SHP77 (cell line): ENCODE results near the gene HBB.

ENCODE experiments used
- DNase-seq, 2 experiments: peaks; one replicate each; lab custom pipeline; 2025; lab: John Stamatoyannopoulos, UW

HBB gene

DNA sequence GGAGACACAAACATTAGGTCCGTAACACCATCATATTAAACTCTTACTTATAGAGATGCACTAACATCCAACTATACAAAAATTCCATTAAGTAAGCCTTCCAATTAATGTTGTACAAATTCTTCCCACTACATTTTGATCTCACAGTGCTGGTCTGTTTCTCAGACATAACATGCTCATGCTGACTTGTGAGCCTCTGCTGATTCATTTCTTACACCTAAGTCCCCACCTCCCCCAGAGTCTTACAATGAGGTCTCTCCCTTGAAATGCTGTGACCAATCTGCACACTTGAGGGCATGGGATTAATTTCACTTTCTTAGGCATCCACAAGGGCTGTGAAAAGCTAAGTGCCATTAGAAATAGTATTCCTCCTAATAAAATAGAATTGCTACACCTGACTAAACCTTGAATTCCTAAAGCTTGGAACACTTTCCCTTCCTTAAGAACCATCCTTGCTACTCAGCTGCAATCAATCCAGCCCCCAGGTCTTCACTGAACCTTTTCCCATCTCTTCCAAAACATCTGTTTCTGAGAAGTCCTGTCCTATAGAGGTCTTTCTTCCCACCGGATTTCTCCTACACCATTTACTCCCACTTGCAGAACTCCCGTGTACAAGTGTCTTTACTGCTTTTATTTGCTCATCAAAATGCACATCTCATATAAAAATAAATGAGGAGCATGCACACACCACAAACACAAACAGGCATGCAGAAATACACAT lies 20.8 kb upstream of the HBB start:
- DNase-seq, result no peak

DNA sequence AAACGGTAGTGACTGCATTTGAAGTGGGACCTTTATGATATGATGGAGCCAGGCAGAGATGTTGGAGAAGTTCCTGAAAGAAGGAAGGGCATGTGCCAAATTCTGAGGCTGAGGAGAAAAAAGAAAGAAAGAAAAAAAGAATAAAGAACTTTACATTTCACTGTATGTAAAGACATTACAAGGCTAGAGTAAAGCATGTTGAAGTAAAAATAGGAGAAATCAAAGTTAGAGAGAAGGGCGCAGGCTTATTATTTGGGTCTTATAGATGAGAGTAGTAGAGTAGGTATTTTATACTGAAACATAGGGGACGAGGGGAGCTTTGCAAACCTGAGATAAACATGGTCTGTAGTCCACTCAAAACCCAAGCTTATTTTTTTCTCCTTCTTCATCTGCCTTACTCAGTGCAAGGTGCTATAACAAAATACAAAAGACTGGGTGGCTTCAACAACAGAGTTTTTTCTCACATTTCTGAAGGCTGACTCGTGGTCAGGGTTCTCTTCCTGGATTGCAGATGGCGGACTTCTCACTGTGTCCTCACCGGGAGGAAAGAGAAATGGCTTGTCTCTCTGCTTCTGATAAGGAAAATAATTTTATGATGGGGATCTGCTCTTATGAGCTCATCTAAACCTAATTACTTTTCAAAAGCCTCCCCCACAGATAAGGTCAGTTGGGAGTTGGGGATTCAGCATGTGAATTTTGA lies 20.1 kb upstream of the HBB start:
- DNase-seq, result no peak

DNA sequence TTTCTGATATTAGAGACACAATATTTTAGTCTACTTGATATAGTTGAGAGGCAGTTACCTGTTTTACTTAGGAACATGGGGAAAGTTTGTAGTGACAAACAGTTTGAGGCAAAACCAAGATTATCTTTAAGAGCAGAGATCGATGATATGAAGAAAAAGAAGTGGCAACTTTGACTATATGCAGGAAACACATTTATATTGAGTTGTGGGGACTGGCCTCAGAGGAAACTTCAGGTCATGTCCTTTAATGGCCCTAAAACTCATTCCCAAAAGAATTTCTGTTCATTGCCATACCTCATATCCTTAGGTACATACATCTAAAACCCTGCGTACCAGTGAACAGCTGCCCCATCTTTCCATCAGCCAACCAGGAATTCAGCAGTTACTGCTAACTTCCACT lies 18.3 kb upstream of the HBB start:
- DNase-seq, result no peak

DNA sequence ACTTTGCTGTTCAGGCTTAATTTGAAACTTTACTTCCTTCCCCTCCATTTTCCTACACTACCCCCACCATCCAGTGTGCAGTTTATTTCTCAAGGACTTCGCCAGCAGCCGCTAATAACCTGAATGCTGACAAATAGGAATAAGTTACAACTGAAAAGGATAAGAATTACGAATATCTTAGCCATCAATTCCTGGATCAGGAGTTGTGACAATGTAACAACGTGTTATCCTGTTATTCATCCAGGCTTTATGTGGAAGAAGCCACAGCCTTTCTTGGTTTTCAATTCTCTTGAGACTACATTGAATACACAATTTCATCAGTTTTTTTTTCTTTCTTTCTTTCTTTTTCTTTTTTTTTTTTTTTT lies 16.9 kb upstream of the HBB start:
- no peak for DNase-seq

DNA sequence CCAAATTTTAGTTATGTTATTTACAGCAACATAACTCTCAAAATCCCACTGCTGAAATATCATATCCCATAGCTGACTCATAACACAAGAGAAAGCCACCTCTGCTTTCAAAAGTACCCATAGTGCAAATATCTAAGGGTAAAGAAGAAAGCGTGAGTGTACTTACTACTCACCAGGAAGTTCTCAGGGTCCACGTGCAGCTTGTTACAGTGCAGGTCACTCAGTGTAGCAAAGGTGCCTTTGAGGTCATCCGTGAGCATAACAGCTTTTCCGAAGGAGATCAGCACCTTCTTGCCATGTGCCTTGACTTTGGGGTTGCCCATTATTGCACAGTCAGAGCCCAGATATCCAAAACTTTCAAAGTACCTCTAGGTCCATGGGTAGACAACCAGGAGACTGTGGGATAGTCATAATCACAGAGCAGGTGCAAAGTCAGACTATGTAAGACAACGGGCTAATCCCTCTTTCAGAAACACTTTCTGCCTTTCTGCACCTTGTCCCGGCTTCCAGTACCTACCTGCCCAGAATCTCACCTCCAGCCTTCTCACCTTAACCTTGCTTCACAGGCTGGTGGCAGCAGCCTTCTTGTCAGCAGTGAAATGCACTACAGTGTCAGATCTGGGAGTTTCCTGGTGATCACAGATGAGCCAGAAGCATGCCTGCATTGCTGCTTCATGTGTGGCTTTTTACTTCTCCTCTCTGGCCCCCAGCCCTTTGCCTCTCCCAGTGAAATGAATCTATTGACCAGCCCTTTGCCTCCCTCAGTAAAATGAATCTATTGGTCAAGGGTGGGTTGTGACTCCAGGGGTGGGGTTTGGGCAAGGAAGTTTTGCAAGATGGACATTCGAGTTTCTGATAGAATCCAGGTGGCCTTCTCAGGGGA lies 16.3 kb upstream of the HBB start:
- DNase-seq, result no peak

DNA sequence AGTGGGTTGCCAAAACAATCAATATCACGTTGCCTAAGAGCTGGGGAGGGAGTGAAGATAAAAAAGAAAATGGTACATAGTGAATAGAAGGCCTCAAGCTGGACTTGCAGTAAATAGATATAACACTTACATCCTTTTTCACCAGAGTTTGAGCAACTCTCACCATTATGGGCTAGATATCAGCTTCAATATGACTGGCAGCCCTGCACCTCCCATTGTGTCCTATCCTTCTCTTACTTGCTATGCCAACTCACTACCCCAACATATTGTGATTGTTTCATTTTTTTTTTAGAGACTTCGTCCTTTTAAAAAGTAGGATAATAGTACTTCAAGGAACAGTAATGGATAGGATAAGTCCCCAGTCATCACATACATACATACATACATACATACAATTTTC lies 15.3 kb upstream of the HBB start:
- DNase-seq, result no peak

DNA sequence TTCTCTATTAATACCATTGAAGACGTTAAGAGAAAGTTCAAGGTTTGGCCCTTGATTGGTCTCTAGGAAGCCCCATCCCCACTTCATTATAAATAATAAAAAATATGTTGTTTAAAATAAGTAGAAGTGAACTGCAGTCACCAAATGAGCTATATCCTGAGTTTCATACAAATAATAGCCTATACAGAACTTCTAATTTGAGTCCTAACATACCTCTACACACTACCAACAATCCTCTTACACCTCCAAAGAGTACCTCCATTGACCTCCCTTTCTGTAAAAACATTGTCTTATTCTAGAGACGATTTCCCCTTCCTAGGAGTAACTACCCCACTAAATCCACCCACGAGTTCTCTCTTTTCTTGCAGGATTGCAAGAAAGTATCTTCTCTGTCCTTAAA lies 14.6 kb upstream of the HBB start:
- DNase-seq, result no peak

DNA sequence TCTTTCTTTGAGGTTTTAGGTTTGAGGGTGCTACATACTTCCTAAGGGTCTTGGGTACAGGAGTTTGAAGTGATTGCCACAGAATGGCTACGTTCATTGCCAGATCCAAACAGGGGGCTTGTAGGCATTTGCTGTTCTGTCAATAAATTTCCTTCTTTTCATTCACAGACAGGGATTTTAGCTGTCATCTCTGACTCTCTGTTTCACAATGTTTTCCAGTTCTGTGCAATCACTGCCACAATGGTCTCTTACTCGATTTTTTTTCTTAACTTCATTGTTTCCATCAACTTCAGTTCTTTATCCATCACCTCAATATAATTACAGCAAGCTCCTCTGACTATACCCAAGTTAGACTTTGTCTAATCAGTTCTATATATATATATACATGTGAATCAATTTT lies 13.6 kb upstream of the HBB start:
- DNase-seq, result no peak

DNA sequence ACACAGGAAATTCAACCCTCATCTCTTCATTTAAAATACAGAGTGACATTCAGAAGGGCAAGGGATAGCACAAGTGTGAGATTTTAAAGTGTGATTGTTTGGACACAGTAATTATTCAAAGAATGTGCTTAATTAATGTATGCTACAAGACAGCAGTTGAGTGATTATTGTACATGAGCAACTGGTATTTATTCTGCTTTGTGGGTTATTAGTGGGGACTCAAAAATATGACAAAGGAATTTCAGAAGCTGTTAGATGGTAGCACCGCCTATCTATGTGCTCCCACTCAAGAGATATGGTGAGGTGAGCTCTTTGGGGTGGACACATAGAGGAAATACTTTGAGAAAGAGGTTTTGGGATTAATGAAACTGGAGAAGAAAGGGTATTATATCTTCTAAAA lies 13.2 kb upstream of the HBB start:
- DNase-seq, result no peak

DNA sequence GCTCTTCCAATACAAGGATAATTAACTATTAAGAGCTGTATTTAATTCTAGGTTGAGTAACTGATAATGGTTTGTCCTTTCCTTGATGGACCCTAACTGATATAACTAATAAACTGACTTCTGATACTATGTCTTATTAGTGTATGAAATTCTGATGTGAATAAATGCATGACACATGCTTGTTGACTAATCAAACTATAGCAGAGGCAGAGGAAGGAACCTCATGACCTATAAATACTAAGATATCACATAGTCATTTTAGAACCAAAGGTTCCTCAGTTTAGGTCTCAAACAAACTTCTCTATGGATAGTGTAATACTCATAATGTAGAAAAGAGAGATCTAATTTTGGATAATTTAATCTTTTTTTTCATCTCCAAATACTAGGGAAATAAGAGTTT lies 12.2 kb upstream of the HBB start:
- DNase-seq, result no peak

DNA sequence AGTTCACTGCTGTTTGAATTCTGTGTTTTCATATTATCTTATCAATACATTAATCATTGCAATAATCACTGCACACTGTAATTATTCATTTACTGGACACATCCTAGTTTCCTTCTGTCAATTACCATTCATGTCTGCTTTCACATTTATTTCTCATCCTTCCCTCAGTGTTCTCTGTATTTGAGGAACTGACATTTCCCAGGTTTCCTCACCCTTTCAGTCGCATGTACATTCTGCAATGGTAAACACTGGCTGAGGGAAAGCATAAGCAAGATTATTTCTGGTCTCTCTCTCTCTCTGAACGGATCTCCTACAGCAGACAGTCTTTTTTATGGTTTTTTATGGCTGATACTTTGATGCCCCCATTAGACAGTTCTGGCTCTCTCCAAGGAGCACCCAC lies 11.6 kb upstream of the HBB start:
- DNase-seq, result no peak

DNA sequence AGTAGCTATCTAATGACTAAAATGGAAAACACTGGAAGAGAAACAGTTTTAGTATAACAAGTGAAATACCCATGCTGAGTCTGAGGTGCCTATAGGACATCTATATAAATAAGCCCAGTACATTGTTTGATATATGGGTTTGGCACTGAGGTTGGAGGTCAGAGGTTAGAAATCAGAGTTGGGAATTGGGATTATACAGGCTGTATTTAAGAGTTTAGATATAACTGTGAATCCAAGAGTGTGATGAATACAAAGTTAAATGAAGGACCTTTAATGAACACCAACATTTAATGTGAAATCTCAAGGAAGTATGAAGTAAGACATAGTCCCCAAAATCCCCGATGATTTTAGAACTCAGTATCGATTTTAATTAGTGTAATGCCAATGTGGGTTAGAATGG lies 10.5 kb upstream of the HBB start:
- no peak for DNase-seq

DNA sequence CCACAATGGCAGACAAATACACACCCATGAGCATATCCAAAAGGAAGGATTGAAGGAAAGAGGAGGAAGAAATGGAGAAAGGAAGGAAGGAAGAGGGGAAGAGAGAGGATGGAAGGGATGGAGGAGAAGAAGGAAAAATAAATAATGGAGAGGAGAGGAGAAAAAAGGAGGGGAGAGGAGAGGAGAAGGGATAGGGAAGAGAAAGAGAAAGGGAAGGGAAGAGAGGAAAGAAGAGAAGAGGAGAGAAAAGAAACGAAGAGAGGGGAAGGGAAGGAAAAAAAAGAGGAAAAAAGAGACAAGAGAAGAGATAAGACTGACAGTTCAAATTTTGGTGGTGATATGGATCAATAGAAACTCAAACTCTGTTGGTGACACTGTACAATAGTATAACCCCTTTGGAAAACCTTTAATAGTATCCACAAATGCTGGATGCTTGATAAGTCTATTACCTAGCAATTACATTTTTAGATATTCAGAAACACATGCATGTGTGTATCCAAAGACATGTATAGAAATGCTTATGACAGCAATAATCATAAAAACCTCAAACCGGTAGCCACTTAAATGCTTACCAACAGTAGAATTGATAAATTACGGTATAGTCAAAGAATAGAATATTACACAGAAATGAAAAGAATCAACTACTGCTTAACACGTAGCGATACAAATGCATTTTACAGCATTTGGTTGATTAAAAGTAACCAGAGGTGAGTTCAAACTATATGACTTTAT lies 8.7 kb upstream of the HBB start:
- no peak for DNase-seq

DNA sequence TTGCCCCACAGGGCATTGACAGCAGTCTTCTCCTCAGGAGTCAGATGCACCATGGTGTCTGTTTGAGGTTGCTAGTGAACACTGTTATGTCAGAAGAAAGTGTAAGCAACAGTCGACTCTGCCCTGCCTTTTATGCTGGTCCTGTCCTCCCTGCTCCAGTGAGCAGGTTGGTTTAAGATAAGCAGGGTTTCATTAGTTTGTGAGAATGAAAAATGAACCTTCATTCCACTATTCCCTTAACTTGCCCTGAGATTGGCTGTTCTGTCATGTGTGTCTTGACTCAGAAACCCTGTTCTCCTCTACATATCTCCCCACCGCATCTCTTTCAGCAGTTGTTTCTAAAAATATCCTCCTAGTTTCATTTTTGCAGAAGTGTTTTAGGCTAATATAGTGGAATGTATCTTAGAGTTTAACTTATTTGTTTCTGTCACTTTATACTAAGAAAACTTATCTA lies 7.5 kb upstream of the HBB start, which contains the start of gene HBD:
Gene HBD, minus strand, starts transcription at position 103 of the 454 bp plus-strand sequence. Its CDS starts 50 bp downstream, at position 53.
- DNase-seq, result no peak

DNA sequence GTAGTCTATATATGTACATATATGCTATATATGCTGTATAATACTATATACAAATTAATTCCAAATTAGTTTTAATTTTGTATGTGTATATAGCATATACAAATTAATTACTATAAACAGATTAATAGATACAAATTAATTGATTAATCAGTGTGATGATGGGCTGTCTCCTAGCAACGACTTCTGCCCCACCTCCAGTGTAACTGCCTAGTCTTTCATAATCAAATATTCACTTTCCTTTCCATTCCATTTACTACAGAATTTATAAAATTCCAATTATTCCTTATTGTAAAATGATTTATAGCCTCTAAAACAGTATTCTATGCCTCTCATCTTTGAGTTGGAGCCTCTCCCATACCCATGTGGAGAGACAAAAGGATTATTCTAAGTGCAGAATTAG lies 6.4 kb upstream of the HBB start:
- DNase-seq, result no peak

DNA sequence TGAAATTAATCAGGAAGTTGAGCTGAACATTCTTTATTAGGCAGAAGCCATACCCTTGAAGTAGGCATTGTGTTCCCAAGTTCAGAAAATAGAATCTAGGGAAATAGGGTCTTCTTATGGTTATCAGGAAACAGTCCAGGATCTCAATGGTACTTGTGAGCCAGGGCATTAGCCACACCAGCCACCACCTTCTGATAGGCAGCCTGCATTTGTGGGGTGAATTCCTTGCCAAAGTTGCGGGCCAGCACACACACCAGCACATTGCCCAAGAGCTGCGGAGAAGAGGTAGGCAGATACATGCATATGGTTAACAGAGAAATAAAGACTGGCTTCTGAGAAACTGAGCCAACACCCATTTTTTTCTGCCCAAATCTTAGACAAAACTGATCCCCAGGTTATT lies 6.0 kb upstream of the HBB start:
- DNase-seq, result no peak

DNA sequence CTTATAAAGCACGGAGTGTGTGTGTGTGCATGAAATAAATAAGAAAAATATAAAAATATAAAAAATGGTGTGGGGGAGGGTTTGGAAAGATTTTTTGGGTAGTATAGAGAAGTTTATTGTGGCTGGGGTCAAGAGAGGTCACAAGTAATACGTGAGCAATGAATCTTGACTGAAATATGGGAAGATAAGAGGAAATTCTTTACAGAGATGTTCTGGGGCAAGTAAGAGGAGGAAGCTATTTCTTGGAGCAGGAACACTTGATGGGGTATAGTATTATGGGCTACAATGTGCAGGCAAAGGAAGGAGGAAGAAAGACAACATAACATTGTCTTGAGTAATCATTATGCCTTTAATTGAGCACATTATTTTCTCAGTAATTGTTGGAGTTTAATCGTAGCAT lies 5.3 kb upstream of the HBB start:
- no peak for DNase-seq

DNA sequence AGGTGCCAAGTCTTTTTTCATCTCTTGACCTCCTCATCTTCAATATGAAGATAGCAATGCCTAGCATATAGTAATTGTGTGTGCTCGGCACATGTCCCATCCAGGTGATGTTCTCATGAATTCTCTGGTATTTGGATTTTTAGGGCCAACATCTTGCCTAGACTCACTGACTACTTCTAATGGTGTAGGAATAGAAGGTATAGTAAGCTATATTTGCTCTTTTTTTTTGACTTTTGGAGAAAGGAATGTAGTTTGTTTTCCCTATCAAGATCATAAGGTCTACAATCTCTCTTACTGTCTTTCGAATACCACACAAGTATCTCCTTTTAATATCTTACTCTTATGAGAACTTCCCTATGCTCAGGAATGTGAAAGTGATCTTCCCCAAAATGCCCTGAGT lies 4.2 kb upstream of the HBB start:
- DNase-seq, result no peak

DNA sequence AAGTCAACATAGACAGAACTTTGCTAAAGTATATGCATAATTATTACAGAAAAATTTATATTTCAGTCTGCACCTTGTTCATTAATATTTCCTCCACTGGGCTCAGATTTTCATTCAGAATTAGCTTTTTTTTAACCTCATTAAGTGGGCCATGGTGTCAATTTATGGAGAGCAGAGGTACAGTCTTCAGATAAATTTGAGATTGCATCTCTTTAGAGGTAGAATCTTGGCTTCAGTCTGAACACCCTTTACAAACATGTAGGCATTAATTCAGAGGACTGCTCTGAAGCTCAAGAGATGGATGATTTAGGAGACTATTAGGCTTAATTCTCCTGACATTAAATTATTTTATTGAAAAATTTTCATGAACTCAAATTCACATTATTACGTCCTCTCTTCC lies 3.4 kb upstream of the HBB start:
- no peak for DNase-seq

DNA sequence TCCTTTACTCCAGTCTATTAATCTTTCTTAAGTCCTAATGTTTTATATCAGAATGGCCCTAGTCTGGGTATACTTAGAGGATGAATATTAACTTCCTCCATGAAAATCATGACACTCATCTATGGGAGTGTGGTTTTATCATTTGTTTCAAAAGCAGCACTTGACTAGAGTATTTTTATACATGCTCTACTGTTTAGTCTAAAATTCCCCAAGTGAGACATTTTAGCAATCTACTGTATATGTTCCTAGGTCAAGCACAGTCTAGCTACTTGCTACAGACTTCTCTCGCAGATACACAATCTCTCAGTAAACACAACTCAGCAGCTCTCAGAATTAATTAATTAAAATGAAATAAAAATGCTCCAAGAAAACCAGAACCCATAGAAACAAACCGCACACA lies 2.9 kb upstream of the HBB start:
- no peak for DNase-seq

DNA sequence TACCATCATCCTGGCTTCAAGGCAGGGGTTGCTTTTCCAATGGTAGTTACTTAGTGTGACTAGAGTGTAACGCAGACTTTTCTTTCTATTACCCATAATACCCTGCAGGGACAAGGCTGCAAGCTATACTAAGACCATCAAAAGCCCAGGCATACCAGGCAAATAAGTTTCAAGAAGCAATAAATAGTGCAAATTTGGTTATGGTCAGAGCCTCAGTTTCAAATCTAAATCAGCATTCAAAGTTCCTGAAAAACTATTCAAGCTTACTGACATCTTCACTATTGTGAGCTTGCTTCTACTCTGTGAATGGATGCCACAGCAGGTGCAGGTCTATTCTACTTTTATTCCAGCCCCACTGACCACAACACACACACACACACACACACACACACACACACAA lies 2.5 kb upstream of the HBB start:
- no peak for DNase-seq

DNA sequence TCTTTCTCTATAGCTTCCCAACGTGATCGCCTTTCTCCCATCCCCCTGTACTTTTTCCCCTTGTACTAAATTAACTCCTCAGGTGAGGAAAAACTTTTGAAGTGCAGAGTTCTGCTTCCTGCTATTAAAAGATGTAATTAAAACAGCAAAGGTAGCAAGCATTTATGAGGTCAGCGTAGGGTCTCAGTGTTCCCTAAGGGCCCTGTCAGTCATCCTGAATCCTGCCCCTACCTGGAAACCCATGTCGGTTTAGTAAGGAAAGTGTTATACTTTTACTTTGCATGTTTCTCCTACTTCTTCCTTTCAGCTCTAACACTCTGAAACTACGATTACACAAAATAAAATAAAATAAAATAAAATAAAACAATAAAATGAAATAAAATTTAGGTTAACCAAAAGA lies 1.3 kb upstream of the HBB start:
- no peak for DNase-seq
